Spleen (tissue), 7 donors: ENCODE data around the gene LRRC32.

ENCODE experiments used
- CTCF ChIP-seq, 11 experiments: fragments of 200-600 bp in 7 of 11; fragments of 450-650 bp in 4 of 11; sonication (generic) in 4 of 11; IDR thresholded peaks in 8 of 11; conservative IDR thresholded peaks in 3 of 11; 1 replicate in 7 of 11; 2 replicates in 4 of 11; pipeline versions ENCODE4 v1.4.0 to v1.8.0; 2016 to 2021; ENCODE audit warnings: antibody characterized with exemption in 11 of 11, inconsistent platforms in 4 of 11, mild to moderate bottlenecking in 1 of 11
- POLR2A ChIP-seq, 3 donors: fragments of 450-650 bp; IDR thresholded peaks; one replicate each; pipeline ENCODE4 v1.5.1; 2017; ENCODE audit warnings: antibody characterized with exemption in 3 of 3, mild to moderate bottlenecking in 1 of 3
- donor health status: DM: no; HTN: no; CAD: no; lungs with moderate emphysema.
- donor health status: DM: no; HTN: no; CAD: no.
- donor health status: DM: no; HTN: no; CAD: no.

- no peak for TF ChIP-seq CTCF (IDR thresholded peaks at IDR 0.05 in 8 of 11, conservative IDR thresholded peaks at IDR 0.05 in 3 of 11)
- TF ChIP-seq POLR2A (IDR thresholded peaks at IDR 0.05), result no peak
Measured at GRCh38 chr11:76656050-76656531, 14.5 kb downstream of the LRRC32 start.
